ENCODE data around the gene TMEM63A.

- TF ChIP-seq CTCF (IDR thresholded peaks at IDR 0.05) (no peak), POLR2A (IDR thresholded peaks at IDR 0.05) (no peak)
These were observed 44.5 kb upstream of the TMEM63A start for GRCh38 chr1:225926551-225927113.
